Psoas muscle (tissue), 8 donors: ENCODE measurements around the gene KIAA1143. TPM values are rescaled to one million over a fixed set of nuclear protein-coding genes. Genes with fewer than 3 reads are reported as not detected.

Experiments used
- ATAC-seq, 4 donors: fragments of 200-7000 bp; cut with Tn5 transposase; one replicate each; pipeline ENCODE4 v1.9.1; 2020; ENCODE audit warnings: moderate library complexity in 3 of 4, mild to moderate bottlenecking in 2 of 4
- DNase-seq, 2 donors: peaks; one replicate each; pipeline ENCODE4 v3.0.0-alpha.2; 2020
- H3K27ac ChIP-seq: fragments of 200-600 bp; one replicate; pipeline ENCODE4 v1.8.0; 2022
- H3K27me3 ChIP-seq, 3 donors: fragments of 200-600 bp in 1 of 3; one replicate each; pipeline versions ENCODE4 v1.6.1 to v1.8.0; 2013 to 2022; ENCODE audit warnings: low read length in 2 of 3, mild to moderate bottlenecking in 2 of 3, moderate library complexity in 1 of 3; ENCODE audit not compliant: insufficient read depth in 3 of 3
- H3K36me3 ChIP-seq, 2 donors: fragments of 200-600 bp in 1 of 2; one replicate each; pipeline versions ENCODE4 v1.6.1 to v1.8.0; 2013 to 2022; ENCODE audit warnings: low read depth in 1 of 2, mild to moderate bottlenecking in 1 of 2, moderate library complexity in 1 of 2; ENCODE audit not compliant: insufficient read depth in 1 of 2
- H3K4me1 ChIP-seq: fragments of 200-600 bp; one replicate; pipeline ENCODE4 v1.8.0; 2022
- H3K4me3 ChIP-seq: fragments of 200-600 bp; one replicate; pipeline ENCODE4 v1.8.0; 2022; ENCODE audit warnings: mild to moderate bottlenecking
- H3K9me3 ChIP-seq: fragments of 200-600 bp; one replicate; pipeline ENCODE4 v1.8.0; 2022
- CTCF ChIP-seq: fragments of 200-600 bp; IDR thresholded peaks from one replicate; pipeline ENCODE4 v1.8.0; 2022; ENCODE audit warnings: antibody characterized with exemption
- WGBS, 3 donors: extraction: QIAGEN DNeasy Blood & Tissue Kit; methylation state at CpG; one replicate each; pipeline versions ENCODE4 v1.1.6 to v1.1.7; 2013; 5-methylcytosine and 5-hydroxymethylcytosine counted together
- intact Hi-C, 2 donors: fragments of 100-400 bp; cut with DNase I; formaldehyde crosslinking; loops; one replicate each; pipeline versions ENCODE4 v1.11.0 to v1.14.2; 2022
- polyA plus RNA-seq, 3 donors: library from polyadenylated mRNA; stranded (reverse); fragments of 200-250 nt; gene quantifications; one replicate each; pipeline ENCODE4 v1.2.3, GENCODE V29; 2013
- total RNA-seq, 4 donors: library from RNA; stranded (reverse); fragmentation: NEBNext Ultra II Directional in 2 of 4; extraction: Animal tissue kit (Norgen Biotek cat#: 25700) in 2 of 4; gene quantifications; one replicate each; pipeline versions ENCODE4 v1.2.1 to v1.2.4, GENCODE V29; 2021 to 2023
- donor health status: healthy with polysubstance abuse.
- donor health status: DM: no; HTN: no; CAD: no; lungs with moderate emphysema.
- donor health status: Bipolar disorder and iron deficiency.
- donor health status: healthy.
- donor health status: DM: yes; HTN: yes; CAD: no.
- donor health status: DM: no; HTN: no; CAD: no.
- donor health status: DM: no; HTN: no; CAD: no.
- donor health status: DM: yes; HTN: yes; CAD: no.

KIAA1143 gene
- total and polyA plus RNA-seq, 7 donors, result 8.8 to 45.7 (median 26.7) TPM

GRCh38 chr3:44729384-44729910 lies 32.0 kb downstream of the KIAA1143 start, which contains the start of gene ZNF501:
Gene ZNF501 (plus strand): TSS chr3:44729635. CDS start chr3:44734422, 4,787 bp downstream.
- H3K36me3 ChIP-seq, result peaks cover 21 to 32% of the 10 kb centered on the region in 2 donors
- peak; percentile 99 to 100 (median 100) for ATAC-seq
- intact Hi-C loops, result loop anchor here (2.0 kb wide), 1 partner anchor 17 kb away; the partner anchor contains the start of gene ZNF502 (in 2 of the 2)
- peak within 1 kb of the TSS; percentile 61 for H3K27ac ChIP-seq
- H3K4me1 ChIP-seq, result no peaks in the 10 kb centered on the region
- TF ChIP-seq CTCF, result no peak
- peak; percentile 96 to 97 for DNase-seq
- peak within 1 kb of the TSS; percentile 77 for H3K4me3 ChIP-seq
- 0 to 1% (median 1%) methylated on average over 43 to 46 of the region's 46 CpGs for WGBS, 3 donors
- peaks cover 78% of the 10 kb centered on the region for H3K9me3 ChIP-seq
- H3K27me3 ChIP-seq, result no peaks in the 10 kb centered on the region

- ATAC-seq (no peak), DNase-seq (no peak)
- no peak overlapping the region for H3K4me3 ChIP-seq
- no peak for TF ChIP-seq CTCF
- H3K9me3 ChIP-seq, result peaks cover 98% of the 10 kb centered on the region
- no peaks in the 10 kb centered on the region for H3K27me3 ChIP-seq
- no peak overlapping the region for H3K27ac ChIP-seq
- H3K4me1 ChIP-seq, result no peaks in the 10 kb centered on the region
- intact Hi-C loops, result no loop called here
- peaks cover 35 to 40% of the 10 kb centered on the region in 2 donors for H3K36me3 ChIP-seq
- 97 to 100% (median 100%) methylated on average over 1 of the region's 1 CpG for WGBS, 3 donors
These were observed 39.4 kb downstream of the KIAA1143 start for GRCh38 chr3:44722103-44722401.

GRCh38 chr3:44721231-44722102 lies 40.0 kb downstream of the KIAA1143 start:
- H3K9me3 ChIP-seq, result peaks cover 98% of the 10 kb centered on the region
- no peak for TF ChIP-seq CTCF
- intact Hi-C loops, result no loop called here
- no peaks in the 10 kb centered on the region for H3K4me1 ChIP-seq
- H3K27me3 ChIP-seq, result no peaks in the 10 kb centered on the region
- H3K4me3 ChIP-seq, result no peak overlapping the region
- ATAC-seq (no peak), DNase-seq (no peak)
- H3K27ac ChIP-seq, result no peak overlapping the region
- WGBS, 3 donors, result 97 to 99% (median 97%) methylated on average over 10 of the region's 10 CpGs
- peaks cover 35 to 40% of the 10 kb centered on the region in 2 donors for H3K36me3 ChIP-seq

- DNase-seq (peak; percentile 91 to 94), ATAC-seq (peak; percentile 92 to 100 (median 98))
- H3K4me3 ChIP-seq, result peak within 1 kb of the TSS; percentile 92
- H3K9me3 ChIP-seq, result peaks cover 51% of the 10 kb centered on the region
- WGBS, 3 donors, result 0 to 1% (median 1%) methylated on average over 35 to 36 of the region's 36 CpGs
- peak within 1 kb of the TSS; percentile 80 for H3K27ac ChIP-seq
- peaks cover 0 to 7% of the 10 kb centered on the region in 2 donors for H3K36me3 ChIP-seq
- intact Hi-C loops, result loop anchor here (2.0 to 10.0 kb wide), 4 partner anchors 16 to 388 kb away; partner anchors contain the start of genes ZNF501 (in 2 of the 2), ZNF197 (in 1 of the 2) and ZNF445 (in 1 of the 2)
- H3K27me3 ChIP-seq, result peaks cover 0 to 6% (median 0%) of the 10 kb centered on the region in 3 donors
- TF ChIP-seq CTCF, result peak; percentile 36
- H3K4me1 ChIP-seq, result no peaks in the 10 kb centered on the region
These were observed 48.9 kb downstream of the KIAA1143 start, which contains the start of gene ZNF502 for GRCh38 chr3:44712455-44713075. Gene ZNF502 (plus strand): TSS chr3:44712660. CDS start chr3:44720262, 7,602 bp downstream.

Other genes starting within 250 kb of the KIAA1143 start
- 1 to 10 TPM in 3 of 4 donors, under 1 TPM in 1; 0.99 to 2.1 (median 1.2) TPM for gene ZKSCAN7, start 206.4 kb downstream of the KIAA1143 start, total RNA-seq
- gene ZKSCAN7, start 206.4 kb downstream of the KIAA1143 start, polyA plus RNA-seq, result under 1 TPM; 0.59 to 0.95 (median 0.79) TPM
- 1 to 10 TPM in 1 of 4 donors, under 1 TPM in 3; 0.24 to 1.2 (median 0.74) TPM for gene ZNF660, start 176.7 kb downstream of the KIAA1143 start, total RNA-seq
- under 1 TPM; 0.18 to 0.21 (median 0.18) TPM for gene ZNF660, start 176.7 kb downstream of the KIAA1143 start, polyA plus RNA-seq
- gene ZNF197, start 136.6 kb downstream of the KIAA1143 start, total RNA-seq, result 10 to 100 TPM; 15.1 to 19.1 (median 15.9) TPM
- 10 to 100 TPM in 1 of 3 donors, 1 to 10 TPM in 2; 5.2 to 15.3 (median 9.0) TPM for gene ZNF197, start 136.6 kb downstream of the KIAA1143 start, polyA plus RNA-seq
- 1 to 10 TPM; 3.6 to 7.9 (median 5.3) TPM for gene ZNF35, start 112.9 kb downstream of the KIAA1143 start, total RNA-seq
- gene ZNF35, start 112.9 kb downstream of the KIAA1143 start, polyA plus RNA-seq, result 10 to 100 TPM in 1 of 3 donors, 1 to 10 TPM in 2; 2.8 to 13.7 (median 3.3) TPM
- 1 to 10 TPM; 3.2 to 4.0 (median 3.7) TPM for gene ZNF502, start 49.0 kb downstream of the KIAA1143 start, total RNA-seq
- 1 to 10 TPM; 2.1 to 7.1 (median 3.1) TPM for gene ZNF502, start 49.0 kb downstream of the KIAA1143 start, polyA plus RNA-seq
- gene ZNF501, start 32.0 kb downstream of the KIAA1143 start, total RNA-seq, result 1 to 10 TPM; 1.6 to 3.4 (median 2.6) TPM
- 1 to 10 TPM; 1.4 to 4.1 (median 1.6) TPM for gene ZNF501, start 32.0 kb downstream of the KIAA1143 start, polyA plus RNA-seq
- under 1 TPM; 0.07 to 0.45 (median 0.29) TPM for gene KIF15, start 175 bp upstream of the KIAA1143 start, total RNA-seq
- gene KIF15, start 175 bp upstream of the KIAA1143 start, polyA plus RNA-seq, result 1 to 10 TPM in 1 of 3 donors, under 1 TPM in 2; 0.13 to 1.2 (median 0.25) TPM
- 10 to 100 TPM in 2 of 4 donors, 1 to 10 TPM in 2; 7.5 to 15.6 (median 9.8) TPM for gene TMEM42, start 100.3 kb upstream of the KIAA1143 start, total RNA-seq
- 10 to 100 TPM; 12.5 to 14.0 (median 12.5) TPM for gene TMEM42, start 100.3 kb upstream of the KIAA1143 start, polyA plus RNA-seq
- gene TGM4, start 113.0 kb upstream of the KIAA1143 start, total RNA-seq, result not detected
- gene TGM4, start 113.0 kb upstream of the KIAA1143 start, polyA plus RNA-seq, result not detected
- gene ZDHHC3, start 214.6 kb upstream of the KIAA1143 start, total RNA-seq, result 10 to 100 TPM; 22.2 to 58.3 (median 40.6) TPM
- gene ZDHHC3, start 214.6 kb upstream of the KIAA1143 start, polyA plus RNA-seq, result 10 to 100 TPM; 32.3 to 51.1 (median 40.8) TPM
- 10 to 100 TPM; 27.8 to 54.8 (median 46.3) TPM for gene EXOSC7, start 214.6 kb upstream of the KIAA1143 start, total RNA-seq
- 10 to 100 TPM; 28.4 to 39.4 (median 36.3) TPM for gene EXOSC7, start 214.6 kb upstream of the KIAA1143 start, polyA plus RNA-seq